GM12874 (cell line): ENCODE data around the gene P2RY4.

Source experiments
- CTCF ChIP-seq: IDR thresholded peaks from 2 replicates; pipeline ENCODE4 v1.5.1; 2011; ENCODE audit warnings: low read depth, mild to moderate bottlenecking, control low read depth, low read length, moderate library complexity; ENCODE audit not compliant: insufficient read depth

P2RY4 gene

GRCh38 chrX:70260104-70260503, at the start of gene P2RY4:
Gene P2RY4 (minus strand): TSS chrX:70260204. CDS start chrX:70259624, 580 bp downstream.
- no peak for TF ChIP-seq CTCF

- TF ChIP-seq CTCF = no peak
Observed at GRCh38 chrX:70301716-70302115, 41.7 kb upstream of the P2RY4 start.

GRCh38 chrX:70293621-70294020, 33.6 kb upstream of the P2RY4 start:
- TF ChIP-seq CTCF = no peak

GRCh38 chrX:70292788-70293187, 32.8 kb upstream of the P2RY4 start:
- TF ChIP-seq CTCF = no peak

- TF ChIP-seq CTCF = no peak
Observed at GRCh38 chrX:70289793-70290770, 30.1 kb upstream of the P2RY4 start, which contains the start of the genes KIF4A and PDZD11. Gene KIF4A (plus strand): TSS chrX:70290104. CDS start chrX:70290459, 355 bp downstream. Gene PDZD11 (minus strand): TSS chrX:70289927. CDS start chrX:70289341, 586 bp downstream.

- no peak for TF ChIP-seq CTCF
Observed at GRCh38 chrX:70289168-70289792, 29.3 kb upstream of the P2RY4 start.

- no peak for TF ChIP-seq CTCF
Observed at GRCh38 chrX:70281951-70282350, 21.9 kb upstream of the P2RY4 start, which contains the start of gene RAB41. Gene RAB41 (plus strand): TSS chrX:70282172. CDS start chrX:70282218, 46 bp downstream.
